PFSK-1 (cell line): ENCODE measurements around the gene NR0B2.

ENCODE experiments used
- FOXP2 ChIP-seq: optimal IDR thresholded peaks from 2 replicates; pipeline ENCODE3; 2011; ENCODE audit warnings: borderline replicate concordance, control low read depth, inconsistent platforms; ENCODE audit not compliant: insufficient read depth; ENCODE audit errors: extremely low read length, extremely low read depth
- POLR2AphosphoS5 ChIP-seq: IDR thresholded peaks from 2 replicates; pipeline ENCODE4 v1.6.1; 2012; ENCODE audit warnings: low read depth, mild to moderate bottlenecking, control low read depth, low read length, moderate library complexity
- SIN3A ChIP-seq: IDR thresholded peaks from 2 replicates; pipeline ENCODE4 v1.6.1; 2012; ENCODE audit warnings: mild to moderate bottlenecking, low read length, moderate library complexity, borderline replicate concordance; ENCODE audit not compliant: insufficient read depth
- TAF1 ChIP-seq: IDR thresholded peaks from 2 replicates; pipeline ENCODE4 v1.6.1; 2012; ENCODE audit warnings: low read length, control low read depth, borderline replicate concordance; ENCODE audit not compliant: insufficient read depth
- TF ChIP-seq, protein P1 (sequence below), 2 experiments: IDR thresholded peaks; 2 replicates each; pipeline versions ENCODE4 v1.6.1 to v1.8.0; 2011 to 2012; ENCODE audit warnings: low read depth in 2 of 2, low read length in 2 of 2, control low read depth in 1 of 2, inconsistent platforms in 1 of 2, mild to moderate bottlenecking in 1 of 2, moderate library complexity in 1 of 2; ENCODE audit not compliant: insufficient read depth in 1 of 2

The NR0B2 gene

DNA sequence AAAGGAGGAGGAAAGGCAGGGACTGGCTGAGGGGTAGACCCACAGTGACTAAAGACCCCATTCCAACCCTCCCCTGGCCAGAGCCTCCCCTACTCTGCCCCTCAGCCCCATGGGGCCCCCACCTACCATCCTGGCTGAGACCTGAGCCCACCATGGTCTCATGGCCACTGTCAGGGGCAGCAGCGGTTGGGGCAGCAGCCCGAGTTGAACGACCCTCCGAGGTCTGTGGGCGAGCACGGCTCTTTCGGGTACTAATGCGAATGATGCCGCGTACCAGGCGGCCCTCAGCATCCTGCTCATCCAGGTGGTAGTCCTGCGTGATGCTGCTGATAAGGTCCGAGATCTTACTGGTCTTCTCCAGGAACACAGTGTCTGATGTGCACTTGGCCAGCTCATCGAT lies 37.4 kb upstream of the NR0B2 start:
- TF ChIP-seq POLR2AphosphoS5 = no peak
- TF ChIP-seq SIN3A = no peak

DNA sequence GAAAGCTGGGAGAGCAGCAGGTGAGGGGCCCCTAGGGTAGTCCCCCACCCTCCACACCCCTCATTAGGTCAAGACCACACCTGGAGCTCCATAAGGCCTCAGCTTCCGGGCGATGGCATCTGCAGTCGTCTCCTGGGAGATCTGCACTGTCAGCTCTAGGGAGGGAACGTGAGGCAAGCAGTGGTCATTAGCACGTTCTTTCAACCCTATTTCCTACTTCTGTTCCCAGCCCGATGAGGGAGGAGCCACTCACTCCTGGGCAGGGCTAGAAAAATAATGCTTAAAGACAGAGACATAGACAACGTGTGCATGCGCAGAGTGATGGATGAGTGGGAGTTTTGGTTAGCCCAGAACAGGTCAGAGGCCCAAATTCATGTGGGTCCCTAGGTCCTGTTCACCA lies 36.8 kb upstream of the NR0B2 start:
- TF ChIP-seq, protein P1, sequence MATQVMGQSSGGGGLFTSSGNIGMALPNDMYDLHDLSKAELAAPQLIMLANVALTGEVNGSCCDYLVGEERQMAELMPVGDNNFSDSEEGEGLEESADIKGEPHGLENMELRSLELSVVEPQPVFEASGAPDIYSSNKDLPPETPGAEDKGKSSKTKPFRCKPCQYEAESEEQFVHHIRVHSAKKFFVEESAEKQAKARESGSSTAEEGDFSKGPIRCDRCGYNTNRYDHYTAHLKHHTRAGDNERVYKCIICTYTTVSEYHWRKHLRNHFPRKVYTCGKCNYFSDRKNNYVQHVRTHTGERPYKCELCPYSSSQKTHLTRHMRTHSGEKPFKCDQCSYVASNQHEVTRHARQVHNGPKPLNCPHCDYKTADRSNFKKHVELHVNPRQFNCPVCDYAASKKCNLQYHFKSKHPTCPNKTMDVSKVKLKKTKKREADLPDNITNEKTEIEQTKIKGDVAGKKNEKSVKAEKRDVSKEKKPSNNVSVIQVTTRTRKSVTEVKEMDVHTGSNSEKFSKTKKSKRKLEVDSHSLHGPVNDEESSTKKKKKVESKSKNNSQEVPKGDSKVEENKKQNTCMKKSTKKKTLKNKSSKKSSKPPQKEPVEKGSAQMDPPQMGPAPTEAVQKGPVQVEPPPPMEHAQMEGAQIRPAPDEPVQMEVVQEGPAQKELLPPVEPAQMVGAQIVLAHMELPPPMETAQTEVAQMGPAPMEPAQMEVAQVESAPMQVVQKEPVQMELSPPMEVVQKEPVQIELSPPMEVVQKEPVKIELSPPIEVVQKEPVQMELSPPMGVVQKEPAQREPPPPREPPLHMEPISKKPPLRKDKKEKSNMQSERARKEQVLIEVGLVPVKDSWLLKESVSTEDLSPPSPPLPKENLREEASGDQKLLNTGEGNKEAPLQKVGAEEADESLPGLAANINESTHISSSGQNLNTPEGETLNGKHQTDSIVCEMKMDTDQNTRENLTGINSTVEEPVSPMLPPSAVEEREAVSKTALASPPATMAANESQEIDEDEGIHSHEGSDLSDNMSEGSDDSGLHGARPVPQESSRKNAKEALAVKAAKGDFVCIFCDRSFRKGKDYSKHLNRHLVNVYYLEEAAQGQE (IDR thresholded peaks at IDR 0.05; ENCODE audit: insufficient read depth in 1 of 2, low read depth in 2 of 2, low read length in 2 of 2) = no peak
- TF ChIP-seq TAF1 = no peak
- no peak for TF ChIP-seq POLR2AphosphoS5
- TF ChIP-seq FOXP2 = no peak
- no peak for TF ChIP-seq SIN3A

DNA sequence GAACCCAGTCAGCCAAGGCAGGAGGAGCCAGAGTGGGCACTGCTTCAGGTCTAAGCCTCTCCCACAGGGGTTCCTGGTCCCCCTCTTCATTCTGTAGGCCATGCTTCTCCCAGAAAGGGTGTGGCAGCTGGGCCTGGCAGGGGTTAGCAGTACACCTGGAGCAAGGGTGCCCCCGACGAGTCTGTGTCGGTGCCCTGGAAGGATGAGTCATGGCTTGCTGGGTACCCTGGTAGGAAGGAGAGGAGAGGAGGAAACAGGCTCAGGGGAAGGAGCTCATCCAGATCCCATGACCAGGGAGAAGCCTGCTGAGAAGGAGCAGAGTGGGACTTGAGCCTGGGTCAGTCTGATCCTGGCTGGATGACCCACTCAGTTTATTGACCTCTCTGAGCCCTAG lies 36.1 kb upstream of the NR0B2 start:
- TF ChIP-seq FOXP2 = no peak
- no peak for TF ChIP-seq POLR2AphosphoS5
- TF ChIP-seq, protein P1 (IDR thresholded peaks at IDR 0.05; ENCODE audit: insufficient read depth in 1 of 2, low read depth in 2 of 2, low read length in 2 of 2) = no peak
- no peak for TF ChIP-seq TAF1
- TF ChIP-seq SIN3A = no peak

DNA sequence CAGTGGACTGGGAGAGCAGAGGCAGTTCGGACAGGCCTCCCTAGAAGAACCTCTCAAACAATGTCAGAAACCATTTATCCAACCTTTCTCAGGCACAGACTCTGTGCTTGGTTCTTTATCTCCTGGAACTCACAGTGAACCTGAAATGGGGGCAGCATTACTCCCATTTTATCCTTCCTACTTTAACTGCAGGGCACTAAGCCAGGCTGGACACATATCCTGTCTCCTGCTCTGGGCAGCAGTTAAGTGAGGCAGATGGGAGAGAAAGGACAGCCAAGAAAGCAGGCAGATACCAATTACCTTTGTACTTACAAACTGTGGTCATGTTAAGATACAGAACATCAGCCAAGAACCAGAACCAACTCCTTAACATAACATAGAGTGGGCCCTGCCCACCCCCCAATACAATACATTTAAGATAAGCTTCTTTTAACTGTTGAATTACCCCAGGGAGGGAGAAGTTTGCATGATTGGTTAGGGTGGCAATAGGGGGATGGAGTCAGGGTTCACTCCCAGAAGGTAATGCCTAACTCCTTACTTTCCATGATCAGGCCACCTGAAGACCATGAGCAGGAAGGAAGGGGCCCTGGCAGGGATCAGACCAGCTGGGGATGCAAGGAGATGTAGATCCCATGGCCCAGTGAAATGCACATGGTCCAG lies 35.6 kb upstream of the NR0B2 start:
- TF ChIP-seq FOXP2 (no peak), POLR2AphosphoS5 (no peak), SIN3A (no peak), TAF1 (no peak)
- TF ChIP-seq, protein P1 (IDR thresholded peaks at IDR 0.05; ENCODE audit: insufficient read depth in 1 of 2, low read depth in 2 of 2, low read length in 2 of 2) = no peak

DNA sequence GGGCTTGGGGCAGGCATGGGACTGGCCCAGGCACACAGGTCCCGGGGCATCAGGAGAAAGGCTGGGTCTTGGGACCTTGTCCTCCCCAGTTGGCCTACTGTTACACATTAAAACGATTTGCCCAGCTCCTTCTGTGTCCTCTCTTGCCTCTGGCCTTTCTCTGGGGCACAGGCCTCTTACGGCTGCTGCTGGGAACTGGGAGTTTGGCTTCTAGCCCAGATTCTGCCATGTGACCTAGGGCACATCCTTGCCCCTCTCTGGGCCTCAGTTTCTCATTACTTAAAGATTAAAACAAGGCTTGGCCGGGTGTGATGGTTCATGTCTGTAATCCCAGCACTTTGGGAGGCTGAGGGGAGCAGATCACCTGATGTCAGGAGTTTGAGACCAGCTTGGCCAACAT lies 32.5 kb upstream of the NR0B2 start:
- no peak for TF ChIP-seq FOXP2
- TF ChIP-seq, protein P1 (IDR thresholded peaks at IDR 0.05; ENCODE audit: insufficient read depth in 1 of 2, low read depth in 2 of 2, low read length in 2 of 2) = no peak
- TF ChIP-seq SIN3A = no peak
- TF ChIP-seq POLR2AphosphoS5 = no peak
- TF ChIP-seq TAF1 = no peak
